DMS 273 treated with DMSO at 0.1 percent for 48 hours (cell line): ENCODE measurements around the gene TBC1D32.
"Not testable (repeated sequence)": the region's sequence is repeated elsewhere in the genome, so short reads cannot be mapped to it uniquely, and the experiment has no call there.

Experiments used
- DNase-seq: peaks from one replicate; lab custom pipeline; 2025; lab: John Stamatoyannopoulos, UW

The TBC1D32 gene

DNA sequence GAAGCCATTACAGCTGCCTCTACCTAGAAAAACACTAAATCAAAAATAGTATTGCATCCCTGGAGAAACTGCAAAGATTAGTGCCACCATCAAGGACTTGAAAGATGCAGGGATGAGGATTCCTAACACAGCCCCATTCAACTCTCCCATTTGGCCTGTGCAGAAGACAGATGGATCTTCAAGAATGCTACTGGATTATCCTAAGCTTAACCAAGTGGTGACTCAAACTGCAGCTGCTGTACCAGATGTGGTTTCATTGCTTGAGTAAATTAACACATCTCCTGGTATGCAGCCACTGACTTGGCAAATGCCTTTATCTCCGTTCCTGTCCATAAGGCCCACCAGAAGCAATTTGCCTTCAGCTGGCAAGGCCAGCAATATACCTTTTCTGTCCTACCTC lies 117.4 kb downstream of the TBC1D32 start:
- no peak for DNase-seq

DNA sequence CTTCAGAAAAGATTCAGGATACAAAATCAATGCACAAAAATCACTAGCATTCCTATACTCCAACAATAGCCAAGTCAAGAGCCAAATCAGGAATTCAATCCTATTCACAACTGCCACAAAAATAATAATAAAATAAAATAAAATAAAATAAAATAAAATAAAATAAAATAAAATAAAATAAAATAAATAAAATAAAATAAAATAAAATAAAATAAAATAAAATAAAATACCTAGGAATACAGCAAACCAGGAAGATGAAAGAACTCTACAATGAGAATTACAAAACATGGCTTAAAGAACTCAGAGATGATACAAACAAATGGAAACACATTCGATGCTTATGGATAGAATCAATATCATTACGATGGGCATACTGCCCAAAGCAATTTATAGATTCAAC lies 120.9 kb downstream of the TBC1D32 start:
- DNase-seq = not testable (repeated sequence)

DNA sequence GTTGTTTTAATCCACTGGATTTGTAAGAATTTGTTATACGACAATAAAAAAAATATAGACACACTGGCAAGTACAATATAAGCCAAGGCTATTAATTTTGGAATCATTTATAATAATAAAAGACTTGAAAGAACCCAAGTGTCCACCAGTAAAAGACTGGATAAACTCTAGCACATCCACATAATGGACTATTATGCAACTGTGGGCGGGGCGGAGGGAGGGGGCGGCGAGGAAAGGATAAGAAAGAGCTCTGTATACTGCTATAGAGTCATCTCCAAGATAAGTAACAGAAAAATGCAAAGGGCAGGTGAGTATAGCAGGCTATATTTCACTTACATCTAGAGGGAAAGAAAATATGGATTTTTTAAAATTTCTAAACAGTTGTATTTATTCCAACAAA lies 123.3 kb downstream of the TBC1D32 start:
- DNase-seq = no peak

- no peak for DNase-seq
Observed at GRCh38 chr6:121205569-121205968, 128.7 kb downstream of the TBC1D32 start.

DNA sequence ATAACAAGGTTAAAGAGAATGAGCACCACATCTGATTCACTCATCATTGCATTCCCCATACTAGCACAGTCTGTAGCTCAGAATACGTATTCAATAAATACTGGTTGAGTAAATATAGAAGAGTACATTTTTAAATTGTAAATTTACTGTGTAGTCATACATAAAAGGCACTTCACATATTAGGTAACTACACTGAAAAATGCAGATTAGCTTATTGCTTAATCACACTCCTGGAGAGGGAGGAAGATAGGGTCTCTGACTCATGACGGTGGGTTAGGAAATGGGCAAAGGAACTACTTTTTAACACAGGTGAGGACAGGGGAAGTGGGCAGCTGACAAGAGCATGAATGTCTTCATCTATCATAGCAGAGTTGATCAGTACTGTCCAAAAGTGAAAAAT lies 133.2 kb downstream of the TBC1D32 start:
- DNase-seq = no peak

DNA sequence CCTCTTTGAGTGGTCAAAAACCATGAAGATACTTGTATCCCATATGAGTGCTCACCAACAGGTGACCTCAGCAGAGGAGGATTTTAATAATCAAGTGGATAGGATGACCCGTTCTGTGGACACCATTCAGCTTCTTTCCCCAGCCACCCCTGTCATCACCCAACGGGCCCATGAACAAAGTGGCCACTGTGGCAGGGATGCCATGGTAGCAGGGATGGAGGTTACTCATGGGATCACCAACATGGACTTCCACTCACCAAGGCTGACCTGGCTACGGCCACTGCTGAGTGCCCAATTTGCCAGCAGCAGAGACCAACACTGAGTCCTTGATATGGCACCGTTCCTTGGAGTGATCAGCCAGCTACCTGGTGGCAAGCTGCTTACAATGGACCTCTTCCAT lies 138.2 kb downstream of the TBC1D32 start:
- DNase-seq = not testable (repeated sequence)

DNA sequence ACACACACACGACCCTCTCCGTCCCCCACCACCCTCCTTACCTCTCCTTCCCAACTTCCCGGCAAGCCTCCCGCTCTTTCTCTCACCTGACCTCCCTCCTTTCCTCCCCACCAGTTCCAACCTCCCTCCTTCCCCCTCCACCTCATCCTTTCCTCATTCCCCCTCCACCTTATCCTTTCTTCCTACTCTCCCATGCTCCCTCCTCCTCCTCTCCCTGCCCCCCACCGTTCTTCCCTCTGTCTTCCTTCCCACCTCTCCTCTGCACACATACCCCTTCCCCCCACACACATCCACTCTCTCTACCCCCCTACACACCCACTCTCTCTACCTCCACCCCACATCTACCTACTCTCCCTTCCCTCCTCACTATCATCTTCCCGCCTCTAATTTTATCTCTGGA lies 144.2 kb downstream of the TBC1D32 start:
- DNase-seq = no peak

GRCh38 chr6:121188356-121188755 lies 145.9 kb downstream of the TBC1D32 start:
- DNase-seq = no peak

DNA sequence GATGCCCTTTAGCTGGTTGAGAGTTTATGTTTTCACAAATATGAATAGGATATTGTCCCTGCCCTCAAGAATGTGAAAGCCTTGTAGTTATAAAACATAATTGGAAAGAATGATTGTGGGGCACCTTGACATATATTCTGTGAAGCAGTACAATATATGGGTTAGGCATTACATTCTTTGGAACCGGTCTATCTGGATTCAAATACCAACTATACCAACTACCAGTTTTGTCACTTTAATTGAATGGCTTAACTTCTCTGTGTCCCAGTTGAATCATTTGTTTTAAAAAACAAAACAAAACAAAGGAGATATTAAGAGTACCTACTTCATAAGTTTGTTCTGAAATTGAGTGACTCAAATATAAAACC lies 146.5 kb downstream of the TBC1D32 start:
- no peak for DNase-seq

DNA sequence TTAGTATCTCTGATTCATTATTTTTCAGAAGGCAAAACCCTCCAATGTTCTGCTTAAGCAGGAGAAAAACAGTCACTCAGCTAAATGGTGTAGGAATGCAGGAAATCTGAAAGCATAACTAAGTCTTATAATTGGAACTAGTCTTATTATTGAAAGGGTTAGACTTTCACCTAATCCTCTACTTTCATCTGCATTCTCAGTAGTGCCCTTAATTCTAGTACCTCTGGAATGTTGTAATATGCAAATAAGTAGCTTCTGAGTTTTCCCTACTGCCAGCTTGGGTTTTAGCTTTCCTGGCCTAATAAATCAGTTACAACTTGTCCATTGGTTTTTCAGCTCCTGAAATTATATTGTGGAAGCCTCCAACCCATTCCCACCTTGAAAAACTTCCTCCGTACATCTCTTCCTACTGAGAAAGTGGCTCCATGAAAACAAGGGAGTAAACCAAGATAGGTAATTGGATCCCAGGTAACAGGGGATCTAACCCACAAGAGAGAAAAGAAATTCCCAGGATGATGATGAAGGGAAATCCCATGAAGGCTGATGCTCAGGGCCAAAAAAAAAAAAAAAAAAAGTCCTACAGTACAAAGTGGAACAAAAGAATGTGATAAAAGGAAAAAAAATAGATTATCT lies 147.0 kb downstream of the TBC1D32 start:
- no peak for DNase-seq

GRCh38 chr6:121183742-121184141 lies 150.5 kb downstream of the TBC1D32 start:
- no peak for DNase-seq

DNA sequence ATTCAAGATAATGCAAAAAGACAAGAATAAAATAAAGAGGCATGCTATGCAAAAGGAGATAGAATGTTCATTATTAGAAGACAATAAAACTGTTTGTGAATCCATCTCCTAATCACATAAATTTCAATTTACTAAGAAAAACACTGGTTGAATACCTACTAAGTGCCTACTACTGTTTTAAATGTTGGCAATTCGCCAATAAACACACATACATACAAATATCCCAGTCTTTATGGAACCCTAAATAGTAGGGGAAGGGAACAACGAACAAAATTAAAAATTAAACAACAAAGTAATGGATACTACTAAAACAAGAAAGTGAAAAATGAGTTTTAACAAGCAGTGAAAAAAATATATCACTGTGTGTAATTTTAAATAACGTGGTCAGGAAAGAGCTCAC lies 158.5 kb downstream of the TBC1D32 start:
- no peak for DNase-seq

DNA sequence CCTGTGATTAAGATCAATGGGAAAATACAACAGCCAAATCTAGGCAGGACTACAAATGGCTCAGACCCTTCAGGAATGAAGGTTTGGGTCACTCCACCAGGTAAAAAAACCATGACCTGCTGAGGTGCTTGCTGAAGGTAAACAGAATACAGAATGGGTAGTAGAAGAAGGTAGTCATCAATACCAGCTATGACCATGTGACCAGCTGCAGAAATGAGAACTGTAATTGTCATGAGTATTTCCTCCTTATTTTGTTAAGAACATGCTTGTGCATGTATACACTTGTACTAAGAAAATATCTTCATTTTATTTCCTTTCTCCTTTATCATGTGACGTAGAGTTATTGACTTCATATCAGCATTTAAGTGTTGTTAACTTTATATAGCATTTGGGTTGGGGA lies 161.8 kb downstream of the TBC1D32 start:
- DNase-seq = not testable (repeated sequence)

DNA sequence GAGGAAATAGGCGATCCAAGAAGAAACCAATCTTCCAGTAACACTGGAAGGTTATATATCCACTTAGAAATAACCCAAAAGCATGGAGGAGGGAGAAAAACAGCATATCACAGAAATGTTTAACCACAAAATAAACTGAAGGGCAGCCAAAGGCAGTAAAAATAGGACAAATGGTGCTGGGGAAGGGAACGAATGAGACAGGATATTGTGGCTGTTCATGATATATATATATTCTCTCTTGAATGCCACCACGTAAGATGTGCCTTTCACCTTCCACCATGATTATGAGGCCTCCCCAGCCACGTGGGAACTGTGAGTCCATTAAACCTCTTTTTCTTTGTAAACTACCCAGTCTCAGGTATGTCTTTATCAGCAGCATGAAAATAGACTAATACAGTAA lies 162.4 kb downstream of the TBC1D32 start:
- DNase-seq = no peak

GRCh38 chr6:121161886-121162285 lies 172.4 kb downstream of the TBC1D32 start:
- no peak for DNase-seq

- DNase-seq = no peak
Observed at GRCh38 chr6:121160276-121160675, 174.0 kb downstream of the TBC1D32 start.

DNA sequence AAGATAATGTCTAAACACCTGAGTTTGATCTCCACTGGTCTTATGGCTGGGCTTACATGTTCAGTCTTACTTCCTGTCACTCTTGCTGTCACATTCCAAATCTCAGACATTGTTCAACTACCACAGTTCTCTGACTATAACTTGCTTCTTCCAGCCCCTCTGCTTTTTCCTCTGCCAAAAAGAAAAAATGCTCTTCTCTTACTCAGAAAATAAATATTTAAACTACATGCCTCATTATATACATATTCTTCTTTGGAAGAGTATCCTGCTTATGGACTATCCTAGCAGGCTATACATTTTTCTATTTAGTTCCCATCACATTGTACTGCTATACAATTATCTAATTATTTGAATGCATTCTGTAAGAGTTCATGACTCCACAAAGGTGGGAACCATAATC lies 175.4 kb downstream of the TBC1D32 start:
- DNase-seq = no peak

GRCh38 chr6:121158438-121158837 lies 175.8 kb downstream of the TBC1D32 start:
- no peak for DNase-seq

GRCh38 chr6:121157906-121158305 lies 176.4 kb downstream of the TBC1D32 start:
- DNase-seq = no peak

- no peak for DNase-seq
Observed at GRCh38 chr6:121143476-121143875, 190.8 kb downstream of the TBC1D32 start.

DNA sequence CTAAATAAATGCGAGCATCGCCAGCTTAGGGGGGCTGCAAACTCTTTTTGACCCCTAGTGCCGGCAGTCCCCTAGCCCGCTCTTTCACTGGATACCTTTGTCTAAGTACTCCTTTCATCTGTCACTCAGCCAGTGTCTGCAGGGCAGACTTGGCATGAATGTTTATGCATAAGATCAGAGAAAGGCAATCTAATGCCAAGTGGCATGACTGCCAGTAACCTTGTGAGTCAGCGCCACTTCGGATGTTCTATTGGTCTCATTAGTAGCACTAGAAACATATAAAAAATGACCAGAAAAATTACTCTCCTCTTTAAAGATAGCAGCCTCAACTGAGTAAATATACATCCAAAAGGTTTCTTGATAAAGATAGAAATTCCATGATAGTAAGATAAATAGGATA lies 192.2 kb downstream of the TBC1D32 start:
- DNase-seq = no peak

GRCh38 chr6:121135425-121135824 lies 198.9 kb downstream of the TBC1D32 start:
- DNase-seq = no peak

DNA sequence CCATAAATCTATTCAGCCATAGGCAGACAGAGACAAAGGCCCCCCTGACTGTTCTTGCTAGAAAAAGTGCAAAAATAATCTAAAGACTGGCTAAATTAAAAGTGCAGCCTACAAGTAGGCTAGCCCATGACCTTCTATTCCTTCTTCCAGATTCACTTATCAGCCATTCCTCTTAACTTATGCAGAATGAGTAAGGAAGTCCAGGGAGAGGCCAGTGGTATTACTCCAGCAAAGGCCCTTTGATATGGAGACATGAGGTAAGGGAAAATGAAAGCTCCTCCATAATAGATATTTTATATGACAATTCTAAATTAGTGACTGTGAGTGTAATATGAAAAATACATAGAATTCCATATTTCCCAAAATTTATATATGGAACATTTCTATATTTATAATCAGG lies 199.4 kb downstream of the TBC1D32 start:
- no peak for DNase-seq

DNA sequence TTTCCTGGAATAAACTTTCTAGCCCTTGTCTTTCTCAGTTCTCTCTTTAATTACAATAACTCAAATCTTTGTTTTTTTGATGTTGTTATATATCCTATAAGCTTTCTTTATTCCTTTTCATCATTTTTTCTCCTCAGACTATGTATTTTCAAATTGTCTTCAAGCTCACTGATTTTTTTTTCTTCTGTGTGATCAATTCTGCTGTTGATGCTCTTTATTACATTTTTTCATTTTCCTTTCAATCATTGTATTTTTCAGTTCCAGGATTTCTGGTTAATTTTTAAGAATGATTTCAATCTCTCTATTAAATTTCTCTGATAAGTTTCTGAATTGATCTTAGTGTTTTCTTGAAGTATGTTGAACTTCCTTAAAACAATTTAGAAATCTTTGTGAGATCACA lies 209.7 kb downstream of the TBC1D32 start:
- no peak for DNase-seq

DNA sequence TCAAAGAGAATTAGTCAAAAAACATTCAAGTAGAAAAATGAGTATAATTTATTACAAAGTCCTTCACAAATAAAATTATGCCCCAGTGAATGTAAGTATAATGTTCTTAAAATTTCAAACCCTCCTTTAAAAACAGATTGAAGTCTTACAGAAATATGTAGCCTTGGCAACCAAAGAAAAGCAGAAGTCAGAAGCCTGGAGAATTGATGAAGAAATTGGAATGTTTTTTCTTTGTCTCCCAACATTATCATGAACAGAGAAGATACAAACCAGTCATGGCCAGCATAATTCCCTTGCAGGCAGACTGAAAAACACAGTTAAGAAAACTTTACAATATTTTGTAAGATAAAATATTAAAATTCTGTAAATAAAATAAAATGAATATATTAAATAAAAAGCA lies 221.9 kb downstream of the TBC1D32 start:
- DNase-seq = no peak
